Fibroblast of the aortic adventitia (primary cell): ENCODE results near the gene AGAP6. TPM values are rescaled to one million over a fixed set of nuclear protein-coding genes. Genes with fewer than 3 reads are reported as not detected.
"Not testable (repeated sequence)": the region's sequence is repeated elsewhere in the genome, so short reads cannot be mapped to it uniquely, and the experiment has no call there.

Experiments used
- DNase-seq: peaks from one replicate; pipeline ENCODE4 v3.0.0-alpha.2; 2010; ENCODE audit warnings: low read depth
- H3K4me3 ChIP-seq: 2 replicates; pipeline ENCODE4 v1.5.1; 2011; ENCODE audit warnings: low read depth, mild to moderate bottlenecking, control low read depth, low read length, moderate library complexity
- total RNA-seq: library from RNA; depleted of rRNA; stranded (reverse); fragments of >200 nt; gene quantifications from 2 replicates; pipeline ENCODE4 v1.2.3, GENCODE V29; 2012; ENCODE audit warnings: low replicate concordance

Gene AGAP6
- 2.2 and 3.8 TPM in 2 replicates for total RNA-seq

DNA sequence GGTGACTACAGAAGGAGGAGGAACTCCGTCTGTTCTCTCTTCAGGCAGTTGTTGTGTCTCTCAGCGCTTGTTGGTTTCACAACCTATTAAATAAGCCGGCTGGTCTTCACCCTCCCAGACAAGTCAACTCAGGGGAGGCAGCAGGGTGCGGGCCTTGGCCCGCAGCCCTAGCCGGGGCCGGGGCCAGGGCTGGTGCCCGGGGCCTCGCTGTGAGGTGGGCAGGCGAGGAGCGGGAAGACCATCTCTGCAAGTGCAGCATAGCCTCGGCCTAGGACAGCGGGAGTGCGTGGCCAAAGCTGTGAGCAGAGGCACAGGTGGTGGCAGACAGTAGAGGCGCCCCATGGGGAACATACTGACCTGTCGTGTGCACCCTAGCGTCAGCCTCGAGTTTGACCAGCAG, at the start of gene AGAP6:
TSS of gene AGAP6 (plus strand) at position 31 of the 400 bp plus-strand sequence. CDS start at position 341, 310 bp downstream.
- not testable (repeated sequence) for H3K4me3 ChIP-seq, DNase-seq

DNA sequence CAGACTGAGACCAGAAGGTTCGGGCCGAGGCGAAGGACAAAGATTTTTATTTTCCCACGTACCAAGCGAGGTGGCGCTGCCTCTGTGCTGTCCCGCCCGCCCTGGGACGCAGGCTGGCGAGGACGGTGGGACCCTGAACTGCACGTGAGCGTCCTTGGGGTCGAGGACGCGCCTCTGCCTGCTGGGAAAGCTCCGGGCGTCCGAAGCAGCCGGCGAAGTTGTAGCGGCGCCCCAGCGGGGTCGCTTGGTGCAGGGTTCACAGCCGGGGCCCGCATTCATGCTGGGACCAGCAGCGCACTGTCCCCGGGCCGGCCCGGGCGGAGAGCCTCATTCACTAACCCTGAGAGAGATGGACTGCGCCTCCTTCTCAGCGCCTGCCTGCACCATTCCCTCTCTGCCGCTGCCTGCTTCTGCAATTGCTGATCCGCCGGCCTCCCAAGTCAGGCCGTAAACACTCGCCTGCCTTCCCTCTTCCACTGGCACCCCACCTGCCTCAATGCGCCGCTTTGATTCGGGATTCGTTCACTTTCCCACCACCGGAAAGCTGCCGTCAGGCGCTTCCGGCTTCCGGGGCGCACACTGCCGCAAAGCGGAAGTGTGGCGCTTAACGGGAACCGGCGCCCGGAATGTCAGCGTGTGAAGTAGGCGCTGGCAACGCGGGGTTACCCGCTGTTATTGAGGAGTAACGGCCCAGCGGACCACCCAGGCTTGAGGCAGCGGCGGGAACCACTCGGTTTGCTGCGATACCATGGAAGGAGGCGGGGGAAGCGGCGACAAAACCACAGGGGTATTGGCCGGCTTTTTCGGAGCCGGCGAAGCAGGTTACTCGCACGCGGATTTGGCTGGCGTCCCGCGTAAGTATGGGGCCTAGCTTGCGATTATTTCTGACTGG, 46.5 kb upstream of the AGAP6 start, which contains the start of the genes PARG and TIMM23B:
TSS of gene PARG (minus strand) at position 581 of the 892 bp plus-strand sequence. CDS start at position 279, 302 bp downstream.
TSS of gene TIMM23B (plus strand) at position 607 of the 892 bp plus-strand sequence. CDS start at position 749, 142 bp downstream.
- peak within 1 kb of the TSS; percentile 80 for H3K4me3 ChIP-seq
- peak; percentile 73 for DNase-seq

DNA sequence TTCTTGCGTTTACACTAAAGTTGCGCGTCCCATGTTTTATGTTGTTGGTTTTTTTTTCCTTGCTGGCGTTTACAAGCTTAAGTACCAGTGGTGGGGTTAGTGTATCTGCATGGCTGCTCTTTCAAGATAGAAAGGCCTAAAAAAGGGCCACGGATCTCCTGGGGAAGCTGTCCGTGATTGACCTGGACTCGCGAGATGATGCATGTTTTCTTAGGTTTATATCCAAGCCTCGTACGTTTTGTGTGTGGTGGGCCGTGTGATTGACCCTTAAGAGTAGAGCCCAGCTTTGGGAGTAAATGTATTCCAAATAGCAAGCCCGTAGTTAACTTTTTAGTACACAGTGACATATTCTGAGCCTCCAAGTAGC, 45.9 kb upstream of the AGAP6 start:
- H3K4me3 ChIP-seq = peak overlapping the region; percentile 80
- DNase-seq = peak; percentile 12

DNA sequence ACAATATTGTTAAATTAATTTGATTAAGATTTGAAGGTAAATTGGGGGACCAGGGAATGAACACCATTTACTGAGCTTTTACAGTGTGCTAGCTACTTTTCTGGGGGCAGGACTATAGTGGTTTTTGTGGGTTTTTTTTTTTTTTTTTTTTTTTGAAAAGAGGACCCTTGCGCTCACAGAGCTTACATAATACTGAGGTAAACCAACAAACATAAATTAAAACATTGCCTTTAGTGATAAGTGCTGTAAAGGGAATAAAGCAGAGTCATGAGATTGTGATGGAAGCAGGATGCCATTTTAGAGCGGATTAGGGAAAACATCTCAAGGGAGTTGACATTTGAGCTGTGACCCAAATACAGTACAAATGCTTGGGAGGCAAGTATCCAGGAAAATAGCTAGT, 44.6 kb upstream of the AGAP6 start:
- H3K4me3 ChIP-seq, DNase-seq: not testable (repeated sequence)

DNA sequence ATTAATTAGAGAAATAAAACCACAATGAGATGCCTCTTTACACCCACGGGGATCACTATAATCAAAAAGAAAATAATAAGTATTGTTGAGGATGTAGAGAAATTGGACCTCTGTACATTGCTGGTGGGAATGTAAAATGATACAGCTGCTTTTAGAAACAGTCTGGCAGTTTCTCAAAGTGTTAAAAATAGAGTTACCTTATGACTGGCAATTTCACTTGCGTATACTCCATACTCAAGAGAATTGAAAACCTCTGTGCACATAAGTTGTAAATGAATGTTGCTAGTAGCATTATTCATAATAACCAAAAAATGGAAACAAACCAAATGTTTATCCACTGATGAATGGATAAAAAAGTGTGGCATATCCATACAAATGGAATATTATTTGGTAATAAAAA, 40.1 kb upstream of the AGAP6 start:
- DNase-seq, H3K4me3 ChIP-seq: not testable (repeated sequence)

DNA sequence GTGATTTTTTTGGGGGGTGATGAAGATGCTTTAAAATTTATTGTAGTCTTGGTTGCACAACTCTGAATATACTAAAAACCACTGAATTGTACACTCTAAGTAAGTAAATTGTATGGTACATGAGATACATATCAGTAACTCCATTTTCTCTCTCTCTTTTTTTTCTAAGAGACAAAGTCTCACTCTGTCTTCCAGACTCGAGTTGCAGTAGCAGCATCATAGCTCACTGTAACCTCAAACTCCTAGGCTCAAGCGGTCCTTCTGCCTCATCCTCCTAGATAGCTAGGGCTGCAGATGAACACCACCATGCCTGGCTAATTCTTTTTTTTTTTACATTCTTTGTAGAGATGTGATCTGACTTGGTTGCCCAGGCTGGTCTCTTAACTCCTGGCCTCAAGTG, 39.5 kb upstream of the AGAP6 start:
- H3K4me3 ChIP-seq, DNase-seq: not testable (repeated sequence)

DNA sequence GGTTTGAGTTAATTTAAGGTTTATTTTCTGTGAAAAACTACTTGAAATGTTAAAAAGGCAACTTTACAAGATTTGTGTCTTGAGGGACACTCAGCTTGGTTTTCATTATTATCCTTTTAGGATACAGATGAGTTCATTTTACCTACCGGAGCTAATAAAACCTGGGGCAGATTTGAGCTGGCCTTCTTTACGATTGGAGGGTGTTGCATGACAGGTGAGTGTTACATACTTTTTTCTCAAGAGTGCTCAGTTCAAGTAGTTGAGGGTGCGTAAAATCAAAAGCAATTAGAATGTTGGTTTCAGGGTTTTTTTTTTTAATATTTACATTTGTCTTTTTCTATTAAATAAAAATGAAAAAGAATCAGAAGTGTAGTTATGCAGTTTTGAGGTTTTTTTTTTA, 36.2 kb upstream of the AGAP6 start:
- DNase-seq, H3K4me3 ChIP-seq: not testable (repeated sequence)

DNA sequence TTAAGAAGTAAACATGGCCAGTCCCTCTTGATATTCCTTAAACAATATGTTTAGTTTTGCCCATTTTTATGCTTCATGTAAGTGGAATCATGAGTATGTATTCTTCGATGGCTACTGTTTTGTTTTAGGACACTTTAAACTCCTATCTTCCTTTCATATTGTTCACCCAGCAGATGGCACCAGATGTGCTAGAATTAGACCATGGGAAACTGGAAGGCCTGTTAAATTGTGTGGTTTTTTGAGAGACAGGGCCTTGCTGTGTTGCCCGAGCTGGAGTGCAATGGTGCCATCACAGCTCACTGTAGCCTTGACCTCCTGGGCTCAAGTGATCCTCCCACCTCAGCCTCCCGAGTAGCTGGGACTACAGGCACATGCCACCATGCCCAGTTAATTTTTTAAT, 35.1 kb upstream of the AGAP6 start:
- not testable (repeated sequence) for H3K4me3 ChIP-seq
- DNase-seq = peak; percentile 19

DNA sequence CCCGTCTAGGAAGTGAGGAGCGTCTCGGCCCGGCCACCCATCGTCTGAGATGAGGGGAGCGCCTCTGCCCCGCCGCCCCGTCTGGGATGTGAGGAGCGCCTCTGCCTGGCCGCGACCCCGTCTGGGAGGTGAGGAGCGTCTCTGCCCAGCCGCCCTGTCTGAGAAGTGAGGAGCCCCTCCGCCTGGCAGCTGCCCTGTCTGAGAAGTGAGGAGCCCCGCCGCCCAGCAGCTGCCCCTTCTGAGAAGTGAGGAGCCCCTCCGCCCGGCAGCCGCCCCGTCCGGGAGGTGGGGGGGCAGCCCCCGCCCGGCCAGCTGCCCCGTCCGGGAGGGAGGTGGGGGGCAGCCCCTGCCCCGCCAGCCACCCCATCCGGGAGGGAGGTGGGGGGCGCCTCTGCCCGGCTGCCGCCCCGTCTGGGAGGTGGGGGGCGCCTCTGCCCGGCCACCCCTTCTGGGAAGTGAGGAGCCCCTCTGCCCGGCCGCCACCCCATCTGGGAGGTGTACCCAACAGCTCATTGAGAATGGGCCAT, 17.8 kb upstream of the AGAP6 start:
- H3K4me3 ChIP-seq, DNase-seq: not testable (repeated sequence)

DNA sequence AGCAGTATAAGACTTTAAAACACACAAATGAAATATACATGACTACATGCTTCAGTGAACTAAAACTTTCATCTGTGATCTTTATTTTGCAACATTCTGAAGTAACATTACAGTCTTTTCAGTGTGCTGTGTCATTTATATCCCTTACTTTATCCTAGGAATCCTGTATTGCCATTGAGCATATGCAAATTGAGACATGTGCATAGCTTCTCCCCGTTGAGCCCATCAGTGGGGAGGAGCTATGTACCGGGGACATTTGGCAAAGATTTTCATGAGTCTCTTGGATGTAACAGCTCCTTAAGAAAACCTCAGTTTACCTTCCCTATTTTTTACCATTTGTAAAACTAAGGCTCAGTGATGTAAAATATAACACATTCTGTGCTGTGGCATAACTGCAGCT, 16.7 kb upstream of the AGAP6 start:
- DNase-seq = not testable (repeated sequence)

DNA sequence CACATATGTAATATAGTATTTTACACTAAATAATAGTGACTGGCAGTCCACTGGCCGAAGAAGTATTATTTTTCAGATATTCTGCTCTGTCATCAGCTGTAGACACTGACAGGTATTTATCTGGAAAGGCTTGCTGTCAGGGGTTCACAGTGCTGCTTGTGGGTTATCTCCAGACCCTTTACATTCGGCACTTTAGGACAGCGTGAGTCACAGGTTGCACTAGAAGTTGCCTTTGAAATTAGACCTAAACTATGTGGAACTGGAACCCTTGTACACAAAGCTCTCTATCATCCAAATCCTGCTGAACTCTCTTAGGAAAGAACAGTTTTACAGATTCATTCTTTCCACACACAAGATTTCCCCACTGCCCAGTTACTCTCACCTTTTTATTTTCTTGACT, 16.1 kb upstream of the AGAP6 start:
- H3K4me3 ChIP-seq, DNase-seq: not testable (repeated sequence)

More for the DNA sequence above, 16.7 kb upstream of the AGAP6 start:
- H3K4me3 ChIP-seq = not testable (repeated sequence)

DNA sequence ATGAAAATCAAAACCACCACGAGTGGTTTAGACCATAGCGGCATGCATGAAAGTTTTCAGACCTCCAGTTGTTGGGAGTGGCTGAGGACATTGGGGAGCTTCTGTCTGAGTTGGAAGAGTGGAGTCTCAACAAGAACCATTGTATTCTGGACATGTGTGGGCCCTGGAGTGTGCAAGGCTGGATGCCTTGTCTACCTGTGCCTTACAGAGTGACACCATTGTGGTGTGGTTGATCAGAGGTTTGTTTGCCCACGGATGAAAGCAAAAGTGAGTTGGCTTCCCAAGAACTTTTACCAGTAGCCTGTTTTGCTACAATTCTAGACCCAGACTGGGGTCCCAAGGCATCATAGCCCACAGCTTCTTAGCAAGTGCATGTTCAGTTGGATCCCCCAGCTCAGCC, 10.4 kb upstream of the AGAP6 start:
- H3K4me3 ChIP-seq, DNase-seq: not testable (repeated sequence)

DNA sequence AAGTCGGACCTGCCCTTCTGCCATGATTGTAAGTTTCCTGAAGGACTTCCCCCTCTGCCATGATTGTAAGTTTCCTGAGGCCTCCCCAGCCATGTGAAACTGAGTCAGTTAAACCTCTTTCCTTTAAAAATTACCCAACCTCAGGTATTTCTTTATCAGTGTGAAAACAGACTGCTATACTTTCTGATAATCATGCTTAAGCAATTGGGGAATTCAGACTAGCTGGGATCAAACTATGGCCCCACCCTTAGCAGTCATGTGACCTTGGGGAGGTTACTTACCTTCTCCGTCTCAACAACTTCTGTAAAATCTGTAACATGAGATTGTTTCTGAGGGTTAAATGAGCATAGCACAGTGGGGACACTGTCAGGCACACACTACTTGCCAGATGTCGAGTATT, 999 bp upstream of the AGAP6 start:
- not testable (repeated sequence) for H3K4me3 ChIP-seq, DNase-seq

DNA sequence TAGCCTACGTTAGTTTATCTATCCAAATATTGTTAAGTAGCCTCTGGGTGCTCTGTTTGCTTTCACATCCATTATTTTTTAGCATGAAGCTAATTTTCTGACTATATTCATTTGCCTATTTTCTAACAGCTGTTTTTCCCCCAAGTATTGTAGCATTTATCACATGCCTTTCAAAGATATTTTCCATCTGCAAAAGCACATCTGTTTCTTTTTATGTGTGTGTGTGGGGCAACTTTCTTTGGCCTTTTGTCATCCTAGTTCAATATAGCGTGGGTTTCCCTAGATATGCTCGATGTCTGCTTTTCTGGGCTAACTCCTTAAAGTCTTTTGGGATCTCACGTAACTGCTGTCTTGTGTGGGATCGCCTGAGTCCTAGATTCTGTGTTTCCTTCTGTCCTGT, 7.1 kb downstream of the AGAP6 start:
- H3K4me3 ChIP-seq, DNase-seq: not testable (repeated sequence)

DNA sequence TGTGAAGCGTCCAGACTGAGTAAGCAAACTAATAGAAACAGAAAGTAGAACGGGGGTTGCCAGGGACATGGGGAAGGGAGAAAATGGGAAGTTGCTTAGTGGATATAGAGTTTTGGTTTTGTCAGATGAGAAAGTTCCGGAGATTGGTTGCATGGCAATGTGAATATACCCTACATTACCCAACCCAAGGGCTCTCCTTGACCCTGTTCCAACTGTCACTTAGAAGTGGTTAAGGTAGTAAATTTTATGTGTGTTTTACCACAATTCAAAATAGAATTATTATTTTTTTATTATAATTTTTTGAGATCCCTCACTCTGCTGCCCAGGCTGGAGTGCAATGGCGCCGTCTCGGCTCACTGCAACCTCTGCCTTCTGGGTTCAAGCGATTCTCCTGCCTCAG, 25.8 kb downstream of the AGAP6 start:
- H3K4me3 ChIP-seq, DNase-seq: not testable (repeated sequence)

DNA sequence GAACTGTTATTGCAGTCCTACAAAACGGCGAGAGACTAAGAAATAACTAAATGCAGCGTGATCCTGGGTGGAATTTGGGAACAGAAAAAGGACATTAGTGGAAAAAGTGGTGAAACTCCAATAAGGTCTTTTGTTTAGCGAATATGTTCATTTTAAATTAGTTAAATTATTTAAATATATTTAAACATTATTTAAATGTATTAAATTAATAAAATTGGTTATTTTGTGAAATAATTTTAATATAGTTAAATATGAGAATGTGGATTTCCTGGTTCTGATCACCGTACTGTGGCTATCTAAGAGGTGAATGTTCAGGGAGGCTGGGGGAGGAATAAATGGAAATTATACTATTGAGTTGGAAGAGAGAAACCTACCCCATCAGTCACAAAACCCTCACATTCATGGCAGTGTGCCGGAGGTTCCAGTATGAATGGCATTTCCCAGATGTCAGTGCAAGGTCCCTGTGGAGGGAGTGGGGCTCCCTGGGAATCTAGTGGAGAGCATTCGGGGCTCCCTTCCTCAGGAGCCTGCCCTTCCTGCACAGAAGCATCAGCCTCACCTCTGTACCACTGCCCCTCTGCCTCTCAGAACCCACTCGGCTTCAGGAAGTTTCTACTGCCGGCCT, 27.5 kb downstream of the AGAP6 start:
- peak; percentile 37 for DNase-seq
- H3K4me3 ChIP-seq = not testable (repeated sequence)

DNA sequence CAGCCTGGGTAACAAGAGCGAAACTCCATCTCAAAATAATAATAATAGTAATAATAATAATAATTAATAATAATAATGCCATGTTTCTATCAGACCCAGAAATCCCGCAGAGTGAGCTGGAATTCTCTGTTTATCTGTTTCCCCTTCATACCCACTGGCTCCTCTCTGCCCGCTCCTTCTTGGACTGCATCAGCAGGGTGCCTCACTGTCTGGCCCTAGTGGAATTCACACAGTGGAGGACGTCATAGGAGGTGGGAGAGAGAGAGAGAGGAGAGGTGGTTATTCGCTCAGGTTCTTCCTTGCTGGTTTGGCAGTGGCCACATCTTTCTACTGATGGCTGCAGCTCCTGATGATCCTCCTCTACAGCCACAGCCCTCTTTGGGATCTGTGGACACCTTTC, 28.7 kb downstream of the AGAP6 start:
- peak; percentile 2 for DNase-seq
- H3K4me3 ChIP-seq = not testable (repeated sequence)

DNA sequence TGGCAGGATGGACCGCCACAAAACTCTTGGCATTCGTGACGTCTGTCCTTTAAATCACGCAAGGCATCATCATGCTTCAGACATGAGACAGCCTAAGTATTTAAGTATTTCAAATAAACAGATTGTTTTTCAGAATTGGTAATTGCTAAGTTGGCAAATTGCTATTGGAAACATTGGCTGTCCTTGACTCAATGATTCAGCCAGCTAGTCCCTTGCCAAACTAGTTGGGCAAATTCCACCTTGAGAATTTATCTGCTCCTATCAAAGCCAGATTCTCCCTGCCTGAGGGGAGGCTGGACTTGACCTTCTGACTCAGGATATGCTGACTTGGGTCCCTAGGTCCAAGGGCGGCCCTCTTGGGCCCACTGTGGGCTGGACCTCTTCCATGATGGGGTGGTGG, 29.4 kb downstream of the AGAP6 start:
- not testable (repeated sequence) for H3K4me3 ChIP-seq
- DNase-seq = peak; percentile 41

DNA sequence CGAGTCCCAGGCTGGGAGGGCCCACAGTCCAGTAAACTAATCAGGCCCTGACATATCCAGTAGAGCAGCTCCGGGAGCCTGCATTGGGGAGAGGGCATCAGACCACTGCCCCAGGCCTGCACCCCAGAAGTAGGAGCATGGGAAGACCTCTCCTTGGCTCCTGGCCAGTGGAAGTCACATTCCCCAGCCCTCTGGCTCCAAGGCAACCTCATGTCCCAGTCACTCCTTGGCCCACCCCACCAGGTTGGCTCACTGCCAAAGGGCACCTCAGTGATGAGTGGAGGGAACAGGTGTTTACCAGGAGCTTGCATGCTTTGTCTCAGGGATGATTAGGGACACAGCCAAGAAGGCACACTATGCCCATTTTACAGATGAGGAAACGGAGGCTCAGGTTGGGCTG, 31.1 kb downstream of the AGAP6 start:
- DNase-seq, H3K4me3 ChIP-seq: not testable (repeated sequence)
